ENCODE measurements around the gene SLC5A5. TPM values are rescaled to one million over a fixed set of nuclear protein-coding genes. Genes with fewer than 3 reads are reported as not detected.
A peak's percentile ranks its signal among the peaks of the same experiment; 100 is the strongest.

The SLC5A5 gene
- total RNA-seq, 1 experiment from 2014 or later = 6.3 TPM

- in situ Hi-C loops (cut with HindIII; ENCODE audit: low pct_unique_long_range_greater_than_20kb, low sequenced_read_pairs) (no loop called here), intact Hi-C loops (cut with micrococcal nuclease; ENCODE audit: unreplicated experiment) (no loop called here)
- no peak for DNase-seq (ENCODE audit: low read depth, low spot score)
- no peaks in the 10 kb centered on the region for H3K27me3 ChIP-seq (ENCODE audit: control insufficient read depth, insufficient read depth, low read length)
- H3K27ac ChIP-seq (ENCODE audit: low read length) = no peak overlapping the region
- ChIA-PET CTCF (interaction anchor here (0.6 kb wide), 2 partner anchors 10 to 55 kb away, joined by 3 to 6 read pairs; no protein-coding TSS in a partner anchor), POLR2A (interaction anchor here (0.6 kb wide), 1 partner anchor 45 kb away, joined by 4 read pairs; no protein-coding TSS in a partner anchor)
- H3K36me3 ChIP-seq (ENCODE audit: control insufficient read depth, insufficient read depth, low read length) = no peaks in the 10 kb centered on the region; the same call in 1 of the 2 replicates
- TSS peak; percentile 98 for BruUV-seq (replicated peaks)
- H3K9me3 ChIP-seq (ENCODE audit: control insufficient read depth, insufficient read depth, low read depth, low read length) = no peaks in the 10 kb centered on the region
- no peak for ATAC-seq
- H3K4me1 ChIP-seq (ENCODE audit: control insufficient read depth, insufficient read depth, low read length) = peaks cover 5% of the 10 kb centered on the region; the same call in 1 of the 2 replicates
- H3K4me3 ChIP-seq (ENCODE audit: low read depth in 2 of 2, low read length in 2 of 2) = no peak overlapping the region
- TF ChIP-seq POLR2AphosphoS5 (IDR thresholded peaks at IDR 0.05; ENCODE audit: low read depth, low read length) (no peak), TCF7L2 (IDR thresholded peaks at IDR 0.05; ENCODE audit: low read depth, low read length) (no peak), REST (IDR thresholded peaks at IDR 0.05; ENCODE audit: insufficient read depth in 1 of 2, low read depth in 2 of 2, low read length in 1 of 2) (no peak), CTCF (IDR thresholded peaks at IDR 0.05) (no peak), SIN3A (IDR thresholded peaks at IDR 0.05; ENCODE audit: borderline replicate concordance, insufficient read depth, low read depth, low read length) (no peak)
Observed at GRCh38 chr19:17943274-17944221, 71.8 kb downstream of the SLC5A5 start.

- intact Hi-C loops (cut with micrococcal nuclease; ENCODE audit: unreplicated experiment) = no loop called here
Observed at GRCh38 chr19:17944301-17944700, 72.6 kb downstream of the SLC5A5 start.

More at GRCh38 chr19:17944301-17944700, 72.6 kb downstream of the SLC5A5 start:
- Histone ChIP-seq H3K4me3 (ENCODE audit: low read depth in 2 of 2, low read length in 2 of 2) (no peak overlapping the region), H3K4me1 (ENCODE audit: control insufficient read depth, insufficient read depth, low read length) (peaks cover 5% of the 10 kb centered on the region; the same call in 1 of the 2 replicates), H3K27me3 (ENCODE audit: control insufficient read depth, insufficient read depth, low read length) (no peaks in the 10 kb centered on the region), H3K27ac (ENCODE audit: low read length) (no peak overlapping the region), H3K36me3 (ENCODE audit: control insufficient read depth, insufficient read depth, low read length) (no peaks in the 10 kb centered on the region; the same call in 1 of the 2 replicates), H3K9me3 (ENCODE audit: control insufficient read depth, insufficient read depth, low read depth, low read length) (no peaks in the 10 kb centered on the region)
- POLR2A ChIA-PET = interaction anchor here (0.6 kb wide), 1 partner anchor 44 kb away, joined by 4 read pairs; no protein-coding TSS in a partner anchor
- no peak for DNase-seq (ENCODE audit: low read depth, low spot score)
- BruUV-seq (replicated peaks) = no TSS peak
- in situ Hi-C loops (cut with HindIII; ENCODE audit: low pct_unique_long_range_greater_than_20kb, low sequenced_read_pairs) = no loop called here
- ATAC-seq = no peak
- TF ChIP-seq SIN3A (IDR thresholded peaks at IDR 0.05; ENCODE audit: borderline replicate concordance, insufficient read depth, low read depth, low read length) (no peak), REST (IDR thresholded peaks at IDR 0.05; ENCODE audit: insufficient read depth in 1 of 2, low read depth in 2 of 2, low read length in 1 of 2) (no peak), CTCF (IDR thresholded peaks at IDR 0.05) (no peak), POLR2AphosphoS5 (IDR thresholded peaks at IDR 0.05; ENCODE audit: low read depth, low read length) (no peak), TCF7L2 (IDR thresholded peaks at IDR 0.05; ENCODE audit: low read depth, low read length) (no peak)
- CTCF ChIA-PET = interaction anchor here (0.6 kb wide), 1 partner anchor 54 kb away, joined by 6 read pairs; no protein-coding TSS in a partner anchor
